Measurements from ENCODE around the gene TLR4.

TLR4 gene

GRCh38 chr9:117739624-117740347 is 35.6 kb downstream of the TLR4 start:
- Histone ChIP-seq H3K4me1 (ENCODE audit: control insufficient read depth, insufficient read depth, low read length) (peaks cover 21% of the 10 kb centered on the region), H3K27ac (ENCODE audit: insufficient read depth, low read depth, low read length, poor library complexity, severe bottlenecking) (no peak overlapping the region), H3K9me3 (ENCODE audit: control insufficient read depth, low read length) (no peaks in the 10 kb centered on the region), H3K36me3 (ENCODE audit: control insufficient read depth, insufficient read depth, low read length) (no peaks in the 10 kb centered on the region), H3K4me3 (ENCODE audit: insufficient read depth, low read depth, low read length) (no peak overlapping the region), H3K27me3 (ENCODE audit: control insufficient read depth, insufficient read depth, low read length, poor library complexity, severe bottlenecking) (peaks cover 4% of the 10 kb centered on the region)
- WGBS, 2 experiments: 90 to 97% methylated on average over 10 to 11 of the region's 11 CpGs

DNA sequence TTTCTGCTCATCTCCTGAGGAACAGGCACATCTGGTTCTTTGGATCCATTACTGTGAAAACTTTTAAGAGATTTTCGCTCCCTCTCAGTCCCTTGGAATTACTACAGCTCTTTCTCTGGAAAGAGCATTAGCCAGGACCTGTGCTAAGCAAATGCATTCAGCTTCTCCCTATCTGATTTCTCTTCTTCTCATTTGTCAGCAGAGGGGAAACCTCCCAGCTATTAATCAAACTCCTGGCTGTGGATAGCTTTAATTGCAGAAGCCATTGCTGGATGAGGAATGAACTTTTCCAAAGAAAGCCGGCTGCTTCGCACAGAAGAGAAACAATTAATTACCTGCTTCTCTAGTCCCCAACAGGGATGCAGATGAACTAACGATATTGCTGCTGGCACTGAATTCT is 37.9 kb downstream of the TLR4 start:
- 88 to 93% methylated on average over 4 of the region's 4 CpGs for WGBS, 2 experiments
- Histone ChIP-seq H3K36me3 (ENCODE audit: control insufficient read depth, insufficient read depth, low read length) (no peaks in the 10 kb centered on the region), H3K4me3 (ENCODE audit: insufficient read depth, low read depth, low read length) (no peak overlapping the region), H3K27me3 (ENCODE audit: control insufficient read depth, insufficient read depth, low read length, poor library complexity, severe bottlenecking) (peaks cover 4% of the 10 kb centered on the region), H3K27ac (ENCODE audit: insufficient read depth, low read depth, low read length, poor library complexity, severe bottlenecking) (no peak overlapping the region), H3K9me3 (ENCODE audit: control insufficient read depth, low read length) (no peaks in the 10 kb centered on the region), H3K4me1 (ENCODE audit: control insufficient read depth, insufficient read depth, low read length) (peaks cover 24% of the 10 kb centered on the region)

GRCh38 chr9:117744369-117744768 is 40.2 kb downstream of the TLR4 start:
- Histone ChIP-seq H3K36me3 (ENCODE audit: control insufficient read depth, insufficient read depth, low read length) (no peaks in the 10 kb centered on the region), H3K4me1 (ENCODE audit: control insufficient read depth, insufficient read depth, low read length) (peaks cover 11% of the 10 kb centered on the region), H3K4me3 (ENCODE audit: insufficient read depth, low read depth, low read length) (no peak overlapping the region), H3K9me3 (ENCODE audit: control insufficient read depth, low read length) (no peaks in the 10 kb centered on the region), H3K27me3 (ENCODE audit: control insufficient read depth, insufficient read depth, low read length, poor library complexity, severe bottlenecking) (peaks cover 4% of the 10 kb centered on the region), H3K27ac (ENCODE audit: insufficient read depth, low read depth, low read length, poor library complexity, severe bottlenecking) (no peak overlapping the region)
- WGBS, 2 experiments: 75 to 100% methylated on average over 1 to 3 of the region's 3 CpGs

- H3K27me3 ChIP-seq (ENCODE audit: control insufficient read depth, insufficient read depth, low read length, poor library complexity, severe bottlenecking): peaks cover 4% of the 10 kb centered on the region
- WGBS, 2 experiments: 26 to 27% methylated on average over 46 of the region's 46 CpGs
- H3K36me3 ChIP-seq (ENCODE audit: control insufficient read depth, insufficient read depth, low read length): no peaks in the 10 kb centered on the region
- H3K27ac ChIP-seq (ENCODE audit: insufficient read depth, low read depth, low read length, poor library complexity, severe bottlenecking): no peak overlapping the region
- H3K9me3 ChIP-seq (ENCODE audit: control insufficient read depth, low read length): no peaks in the 10 kb centered on the region
- H3K4me1 ChIP-seq (ENCODE audit: control insufficient read depth, insufficient read depth, low read length): peaks cover 8% of the 10 kb centered on the region
- peak overlapping the region; percentile 22 for H3K4me3 ChIP-seq (ENCODE audit: insufficient read depth, low read depth, low read length)
These were observed 40.7 kb downstream of the TLR4 start for GRCh38 chr9:117744856-117745389.

DNA sequence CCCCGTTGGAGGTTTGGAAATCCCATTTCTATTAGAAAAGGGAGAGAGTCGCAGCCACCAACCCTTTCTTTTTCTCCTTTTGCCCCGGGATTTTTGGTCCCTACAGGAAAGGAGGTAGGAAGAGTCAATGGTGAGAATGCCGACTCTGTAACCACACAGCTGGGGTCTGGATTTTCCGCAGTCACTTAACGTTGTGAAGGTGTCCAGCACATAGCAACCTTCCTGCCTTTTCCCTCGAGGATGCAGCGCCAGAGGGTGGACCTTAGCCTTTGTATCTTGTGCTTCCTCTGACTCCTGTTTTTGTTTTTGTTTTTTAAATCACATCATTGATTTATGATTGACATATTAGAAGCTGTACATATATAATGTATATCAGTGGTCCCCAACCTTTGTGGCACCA is 41.4 kb downstream of the TLR4 start:
- 84 to 86% methylated on average over 8 of the region's 8 CpGs for WGBS, 2 experiments
- Histone ChIP-seq H3K27me3 (ENCODE audit: control insufficient read depth, insufficient read depth, low read length, poor library complexity, severe bottlenecking) (peaks cover 4% of the 10 kb centered on the region), H3K36me3 (ENCODE audit: control insufficient read depth, insufficient read depth, low read length) (no peaks in the 10 kb centered on the region), H3K4me1 (ENCODE audit: control insufficient read depth, insufficient read depth, low read length) (peaks cover 5% of the 10 kb centered on the region), H3K4me3 (ENCODE audit: insufficient read depth, low read depth, low read length) (no peak overlapping the region), H3K27ac (ENCODE audit: insufficient read depth, low read depth, low read length, poor library complexity, severe bottlenecking) (no peak overlapping the region), H3K9me3 (ENCODE audit: control insufficient read depth, low read length) (no peaks in the 10 kb centered on the region)

DNA sequence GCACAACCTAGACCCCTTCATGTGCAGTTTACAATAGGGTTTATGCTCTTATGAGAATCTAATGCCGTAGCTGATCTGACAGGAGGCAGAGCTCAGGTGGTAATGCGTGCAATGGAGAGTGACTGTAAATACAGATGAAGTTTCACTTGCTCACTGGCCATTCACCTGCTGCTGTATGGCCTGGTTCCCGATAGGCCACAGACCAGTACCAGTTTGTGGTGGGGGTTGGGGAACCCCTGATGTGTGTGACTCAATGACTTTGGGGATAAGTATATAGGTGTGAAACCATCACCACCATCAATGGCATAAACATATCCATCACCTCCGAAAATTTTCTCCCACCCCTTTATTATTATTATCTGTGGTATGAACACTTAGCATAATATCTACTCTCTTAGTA is 42.1 kb downstream of the TLR4 start:
- WGBS, 2 experiments: 97 to 99% methylated on average over 3 of the region's 4 CpGs
- no peak overlapping the region for H3K4me3 ChIP-seq (ENCODE audit: insufficient read depth, low read depth, low read length)
- H3K4me1 ChIP-seq (ENCODE audit: control insufficient read depth, insufficient read depth, low read length): peaks cover 5% of the 10 kb centered on the region
- no peaks in the 10 kb centered on the region for H3K36me3 ChIP-seq (ENCODE audit: control insufficient read depth, insufficient read depth, low read length)
- H3K9me3 ChIP-seq (ENCODE audit: control insufficient read depth, low read length): no peaks in the 10 kb centered on the region
- H3K27me3 ChIP-seq (ENCODE audit: control insufficient read depth, insufficient read depth, low read length, poor library complexity, severe bottlenecking): peaks cover 4% of the 10 kb centered on the region
- no peak overlapping the region for H3K27ac ChIP-seq (ENCODE audit: insufficient read depth, low read depth, low read length, poor library complexity, severe bottlenecking)

- peaks cover 5% of the 10 kb centered on the region for H3K4me1 ChIP-seq (ENCODE audit: control insufficient read depth, insufficient read depth, low read length)
- no peak overlapping the region for H3K27ac ChIP-seq (ENCODE audit: insufficient read depth, low read depth, low read length, poor library complexity, severe bottlenecking)
- H3K36me3 ChIP-seq (ENCODE audit: control insufficient read depth, insufficient read depth, low read length): no peaks in the 10 kb centered on the region
- H3K4me3 ChIP-seq (ENCODE audit: insufficient read depth, low read depth, low read length): no peak overlapping the region
- peaks cover 4% of the 10 kb centered on the region for H3K27me3 ChIP-seq (ENCODE audit: control insufficient read depth, insufficient read depth, low read length, poor library complexity, severe bottlenecking)
- H3K9me3 ChIP-seq (ENCODE audit: control insufficient read depth, low read length): no peaks in the 10 kb centered on the region
- 86 to 92% methylated on average over 5 of the region's 5 CpGs for WGBS, 2 experiments
These were observed 43.3 kb downstream of the TLR4 start for GRCh38 chr9:117747386-117747970.

DNA sequence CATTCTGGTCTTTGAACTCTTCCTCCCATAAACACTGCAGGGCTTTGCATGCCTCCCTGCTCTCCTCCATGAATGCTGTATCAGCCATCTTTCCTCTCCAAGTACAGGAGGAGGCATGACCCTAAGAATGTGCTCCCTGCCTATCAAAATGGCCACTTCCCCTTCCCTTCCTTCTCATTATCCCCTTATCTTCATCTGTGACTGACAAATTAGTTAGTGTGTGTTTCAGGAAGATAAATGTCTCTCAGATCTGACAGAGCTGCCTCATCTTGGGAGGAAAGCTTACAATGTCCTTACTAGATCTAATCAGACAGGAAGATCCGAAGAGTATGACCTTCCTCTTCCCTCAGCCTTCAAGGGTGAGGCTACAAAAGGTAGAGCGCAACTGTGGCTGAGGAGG is 46.2 kb downstream of the TLR4 start:
- 90 to 95% methylated on average over 2 of the region's 2 CpGs for WGBS, 2 experiments
- H3K4me3 ChIP-seq (ENCODE audit: insufficient read depth, low read depth, low read length): no peak overlapping the region
- no peaks in the 10 kb centered on the region for H3K36me3 ChIP-seq (ENCODE audit: control insufficient read depth, insufficient read depth, low read length)
- H3K9me3 ChIP-seq (ENCODE audit: control insufficient read depth, low read length): no peaks in the 10 kb centered on the region
- peaks cover 5% of the 10 kb centered on the region for H3K4me1 ChIP-seq (ENCODE audit: control insufficient read depth, insufficient read depth, low read length)
- H3K27ac ChIP-seq (ENCODE audit: insufficient read depth, low read depth, low read length, poor library complexity, severe bottlenecking): no peak overlapping the region
- no peaks in the 10 kb centered on the region for H3K27me3 ChIP-seq (ENCODE audit: control insufficient read depth, insufficient read depth, low read length, poor library complexity, severe bottlenecking)

GRCh38 chr9:117752894-117753293 is 48.7 kb downstream of the TLR4 start:
- no peak overlapping the region for H3K4me3 ChIP-seq (ENCODE audit: insufficient read depth, low read depth, low read length)
- no peaks in the 10 kb centered on the region for H3K36me3 ChIP-seq (ENCODE audit: control insufficient read depth, insufficient read depth, low read length)
- H3K27ac ChIP-seq (ENCODE audit: insufficient read depth, low read depth, low read length, poor library complexity, severe bottlenecking): no peak overlapping the region
- H3K27me3 ChIP-seq (ENCODE audit: control insufficient read depth, insufficient read depth, low read length, poor library complexity, severe bottlenecking): no peaks in the 10 kb centered on the region
- WGBS, 2 experiments: 92 to 94% methylated on average over 2 of the region's 2 CpGs
- H3K4me1 ChIP-seq (ENCODE audit: control insufficient read depth, insufficient read depth, low read length): no peaks in the 10 kb centered on the region
- no peaks in the 10 kb centered on the region for H3K9me3 ChIP-seq (ENCODE audit: control insufficient read depth, low read length)

DNA sequence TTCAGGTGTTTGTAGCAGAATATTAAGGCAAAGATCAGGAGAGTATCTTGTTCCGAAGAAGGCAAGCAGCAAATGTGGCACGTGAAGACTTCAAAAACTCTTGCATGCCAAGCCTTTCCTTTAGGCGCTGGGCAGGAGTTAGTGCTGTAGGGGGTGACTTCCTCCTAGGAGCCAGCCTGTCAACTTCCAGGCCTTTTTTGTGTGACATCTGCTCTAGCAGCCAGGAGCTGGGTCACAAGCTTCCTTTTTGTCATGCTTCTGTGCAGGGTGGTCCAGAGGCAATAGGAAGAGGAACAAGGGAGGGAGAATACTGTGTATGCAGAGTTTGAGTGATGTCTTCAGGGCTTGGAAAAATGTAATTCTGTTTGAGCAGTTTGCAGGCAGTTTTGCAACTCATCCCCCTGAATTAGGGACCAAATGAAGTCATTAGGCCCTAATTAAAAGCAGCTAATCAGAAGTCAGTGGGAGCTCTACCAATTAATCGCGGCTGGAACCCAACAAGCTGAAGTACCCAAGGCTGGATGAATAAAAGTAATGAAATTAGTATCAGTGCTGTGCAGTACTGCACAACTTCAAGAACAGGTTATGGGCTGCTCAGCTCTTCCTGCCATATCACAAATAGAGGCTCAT is 53.5 kb downstream of the TLR4 start:
- Histone ChIP-seq H3K36me3 (ENCODE audit: control insufficient read depth, insufficient read depth, low read length) (no peaks in the 10 kb centered on the region), H3K4me1 (ENCODE audit: control insufficient read depth, insufficient read depth, low read length) (no peaks in the 10 kb centered on the region), H3K4me3 (ENCODE audit: insufficient read depth, low read depth, low read length) (no peak overlapping the region), H3K27me3 (ENCODE audit: control insufficient read depth, insufficient read depth, low read length, poor library complexity, severe bottlenecking) (peaks cover 3% of the 10 kb centered on the region), H3K9me3 (ENCODE audit: control insufficient read depth, low read length) (no peaks in the 10 kb centered on the region), H3K27ac (ENCODE audit: insufficient read depth, low read depth, low read length, poor library complexity, severe bottlenecking) (no peak overlapping the region)
- 76 to 80% methylated on average over 5 of the region's 5 CpGs for WGBS, 2 experiments

All from ectodermal cell (in vitro differentiated cells).